GM12892 (cell line): ENCODE data around the gene HSBP1L1.

ENCODE experiments used
- DNase-seq: peaks from one replicate; pipeline ENCODE4 v3.0.0; 2011; ENCODE audit not compliant: insufficient read length
- FAIRE-seq: peaks from 2 replicates; lab custom pipeline; 2011; peaks lifted over from hg19 to GRCh38; lab: Jason Lieb, UNC
- POLR2A ChIP-seq: IDR thresholded peaks from 2 replicates; pipeline ENCODE4 v1.6.1; 2011; ENCODE audit warnings: low read depth, low read length, control low read depth
- POLR2AphosphoS5 ChIP-seq: IDR thresholded peaks from 2 replicates; pipeline ENCODE4 v1.6.1; 2011; ENCODE audit warnings: low read depth, low read length, control low read depth
- TAF1 ChIP-seq: IDR thresholded peaks from 2 replicates; pipeline ENCODE4 v1.6.1; 2011; ENCODE audit warnings: low read depth, mild to moderate bottlenecking, control low read depth, low read length, borderline replicate concordance

The HSBP1L1 gene

GRCh38 chr18:79948719-79949411, 15.6 kb upstream of the HSBP1L1 start:
- TF ChIP-seq TAF1 (no peak), POLR2A (no peak), POLR2AphosphoS5 (no peak)
- DNase-seq (no peak), FAIRE-seq (no peak)

GRCh38 chr18:79949697-79950487, 14.6 kb upstream of the HSBP1L1 start:
- DNase-seq: no peak
- no peak for TF ChIP-seq POLR2A
- TF ChIP-seq TAF1: no peak
- no peak for TF ChIP-seq POLR2AphosphoS5
- FAIRE-seq: peak; percentile 69

GRCh38 chr18:79950515-79951341, 13.7 kb upstream of the HSBP1L1 start:
- FAIRE-seq: no peak
- TF ChIP-seq POLR2A (no peak), POLR2AphosphoS5 (no peak), TAF1 (no peak)
- DNase-seq: no peak

GRCh38 chr18:79951545-79952455, 12.6 kb upstream of the HSBP1L1 start, which contains the start of gene SLC66A2:
SLC66A2 (minus strand) TSS chr18:79951653; CDS start chr18:79950926, 727 bp downstream.
- peak; percentile 88 for DNase-seq
- no peak; the same call in 1 of the 2 replicates for TF ChIP-seq TAF1
- no peak for TF ChIP-seq POLR2AphosphoS5
- peak; percentile 41; the same call in 1 of the 2 replicates for TF ChIP-seq POLR2A
- FAIRE-seq: peak; percentile 97

GRCh38 chr18:79952456-79952995, 11.9 kb upstream of the HSBP1L1 start:
- DNase-seq (no peak), FAIRE-seq (no peak)
- no peak for TF ChIP-seq TAF1
- no peak for TF ChIP-seq POLR2AphosphoS5
- no peak for TF ChIP-seq POLR2A

GRCh38 chr18:79952996-79953559, 11.4 kb upstream of the HSBP1L1 start:
- DNase-seq (no peak), FAIRE-seq (no peak)
- TF ChIP-seq TAF1 (no peak), POLR2AphosphoS5 (no peak), POLR2A (no peak)

GRCh38 chr18:79953971-79954651, 10.3 kb upstream of the HSBP1L1 start:
- FAIRE-seq (peak; percentile 9), DNase-seq (no peak)
- no peak for TF ChIP-seq POLR2A
- TF ChIP-seq TAF1: no peak
- TF ChIP-seq POLR2AphosphoS5: no peak

- no peak for FAIRE-seq
- TF ChIP-seq POLR2A: no peak
- TF ChIP-seq TAF1: no peak
- no peak for TF ChIP-seq POLR2AphosphoS5
- no peak for DNase-seq
Observed at GRCh38 chr18:79954791-79955190, 9.7 kb upstream of the HSBP1L1 start.

- TF ChIP-seq TAF1 (no peak), POLR2AphosphoS5 (no peak), POLR2A (no peak)
- no peak for DNase-seq
- FAIRE-seq: no peak
Observed at GRCh38 chr18:79955302-79956075, 9.0 kb upstream of the HSBP1L1 start.
